ENCODE results near the gene SH3BP4. TPM values are rescaled to one million over a fixed set of nuclear protein-coding genes. Genes with fewer than 3 reads are reported as not detected.

The SH3BP4 gene
- polyA plus RNA-seq, 2 of the 4 experiments (the other 2 are of a cell fraction), result 22.6 to 35.7 TPM

- TF ChIP-seq GATA3 (IDR thresholded peaks at IDR 0.05; ENCODE audit: borderline replicate concordance) (peak; percentile 66; the same call in 1 of the 2 replicates), HOXB13 (CRISPR knock-in tag; IDR thresholded peaks at IDR 0.05; ENCODE audit: low read depth) (no peak), ZNF302 (CRISPR knock-in tag; IDR thresholded peaks at IDR 0.05) (no peak), JUNB (IDR thresholded peaks at IDR 0.05) (peak; percentile 67), NR3C1 (IDR thresholded peaks at IDR 0.05) (no peak), ATOH8 (CRISPR knock-in tag; IDR thresholded peaks at IDR 0.05; ENCODE audit: low read depth) (peak; percentile 45; the same call in 1 of the 2 replicates), MAX (IDR thresholded peaks at IDR 0.05) (peak; percentile 78), TFCP2L1 (CRISPR knock-in tag; IDR thresholded peaks at IDR 0.05) (no peak), TP53 (CRISPR knock-in tag; IDR thresholded peaks at IDR 0.05) (no peak), CHD4 (IDR thresholded peaks at IDR 0.05; ENCODE audit: borderline replicate concordance) (no peak)
These were observed 74.2 kb downstream of the SH3BP4 start (continued) for GRCh38 chr2:235025800-235026536.

GRCh38 chr2:235026649-235027557 is 75.1 kb downstream of the SH3BP4 start:
- Histone ChIP-seq H3K9me3 (no peaks in the 10 kb centered on the region), H3K4me1 (peaks cover 72% of the 10 kb centered on the region), H3K4me2 (peak overlapping the region; percentile 88), H3K27ac (peak overlapping the region; percentile 94 to 96), H3K4me3 (peak overlapping the region; percentile 19; the same call in 2 of the 3 replicates)
- peak; percentile 55 to 81 for DNase-seq (ENCODE audit: low read depth in 1 of 2, low spot score in 1 of 2)
- no peak for TF ChIP-seq HOXA7 (CRISPR knock-in tag; IDR thresholded peaks at IDR 0.05)
- TF ChIP-seq CHD4 (IDR thresholded peaks at IDR 0.05; ENCODE audit: borderline replicate concordance), result no peak
- peak; percentile 25 for TF ChIP-seq MAFK (IDR thresholded peaks at IDR 0.05; ENCODE audit: partially characterized antibody)
- TF ChIP-seq E2F6 (IDR thresholded peaks at IDR 0.05; ENCODE audit: borderline replicate concordance, low read depth), result peak; percentile 56
- TF ChIP-seq BCL3 (IDR thresholded peaks at IDR 0.05), result 0 out of 3 replicates have a peak, but pooled peaks have one; percentile 18
- TF ChIP-seq MAX (IDR thresholded peaks at IDR 0.05), result peak; percentile 61
- ChIA-PET POLR2A (interaction anchor here (1.4 kb wide), 1 partner anchor 46 kb away, joined by 5 read pairs; no protein-coding TSS in a partner anchor), CTCF (interaction anchor here (0.6 to 1.5 kb wide), 3 partner anchors 80 to 473 kb away, joined by 3 to 4 read pairs (median 3); no protein-coding TSS in a partner anchor)
- 40% methylated on average over 23 of the region's 33 CpGs for WGBS (ENCODE audit: missing lambda C conversion rate)
- ATAC-seq, result peak; percentile 68 to 75
- no peak for FAIRE-seq

GRCh38 chr2:235027558-235028214 is 75.9 kb downstream of the SH3BP4 start:
- Histone ChIP-seq H3K4me2 (peak overlapping the region; percentile 88), H3K4me1 (peaks cover 64% of the 10 kb centered on the region), H3K9me3 (no peaks in the 10 kb centered on the region), H3K4me3 (peak overlapping the region; percentile 30), H3K27ac (peak overlapping the region; percentile 94 to 96)
- 44% methylated on average over 21 of the region's 21 CpGs for WGBS (ENCODE audit: missing lambda C conversion rate)
- POLR2A ChIA-PET, result no interaction called here
- FAIRE-seq (no peak), DNase-seq (ENCODE audit: low read depth in 1 of 2, low spot score in 1 of 2) (peak; percentile 52 to 59), ATAC-seq (peak; percentile 61 to 69)
- CTCF ChIA-PET, result interaction anchor here (0.9 to 1.2 kb wide), 2 partner anchors 80 to 89 kb away, joined by 3 to 4 read pairs; no protein-coding TSS in a partner anchor
- TF ChIP-seq RFX5 (IDR thresholded peaks at IDR 0.05), result no peak
- no peak for TF ChIP-seq REST (IDR thresholded peaks at IDR 0.05)
- no peak for TF ChIP-seq RAD21 (conservative IDR thresholded peaks at IDR 0.05 in 1 of 2, IDR thresholded peaks at IDR 0.05 in 1 of 2)
- TF ChIP-seq TFCP2L1 (CRISPR knock-in tag; IDR thresholded peaks at IDR 0.05), result no peak
- 0 out of 3 replicates have a peak, but pooled peaks have one; percentile 11 for TF ChIP-seq BCL3 (IDR thresholded peaks at IDR 0.05)
- 0 out of 2 replicates have a peak, but pooled peaks have one; percentile 5 for TF ChIP-seq NFE2L2 (conservative IDR thresholded peaks at IDR 0.05; ENCODE audit: low read length)
- TF ChIP-seq HOXA7 (CRISPR knock-in tag; IDR thresholded peaks at IDR 0.05), result no peak
- no peak for TF ChIP-seq FOSB (CRISPR knock-in tag; IDR thresholded peaks at IDR 0.05)
- no peak for TF ChIP-seq SREBF2 (IDR thresholded peaks at IDR 0.05)
- no peak for TF ChIP-seq TP53 (CRISPR knock-in tag; IDR thresholded peaks at IDR 0.05)
- TF ChIP-seq ZNF302 (CRISPR knock-in tag; IDR thresholded peaks at IDR 0.05), result no peak

Data from A549 (cell line).